Thymus (tissue), 11 donors: ENCODE results near the gene CARD6. TPM values are rescaled to one million over a fixed set of nuclear protein-coding genes. Genes with fewer than 3 reads are reported as not detected.
"Not testable (repeated sequence)": the region's sequence is repeated elsewhere in the genome, so short reads cannot be mapped to it uniquely, and the experiment has no call there.

ENCODE experiments used
- DNase-seq, 9 donors: peaks; one replicate each; pipeline ENCODE4 v3.0.0-alpha.2; 2013; ENCODE audit warnings: low spot score in 9 of 9, low read depth in 6 of 9, missing footprints in 1 of 9
- H3K27ac ChIP-seq, 2 donors: one replicate each; pipeline ENCODE4 v1.5.1; 2013; ENCODE audit warnings: control low read depth in 1 of 2, low read depth in 1 of 2, low read length in 1 of 2, mild to moderate bottlenecking in 1 of 2, moderate library complexity in 1 of 2
- H3K27me3 ChIP-seq, 2 donors: one replicate each; pipeline ENCODE4 v1.5.1; 2013; ENCODE audit warnings: low read length in 1 of 2; ENCODE audit not compliant: control insufficient read depth in 2 of 2, insufficient read depth in 1 of 2
- H3K36me3 ChIP-seq, 2 donors: one replicate each; pipeline ENCODE4 v1.5.1; 2013; ENCODE audit warnings: low read length in 1 of 2, mild to moderate bottlenecking in 1 of 2, moderate library complexity in 1 of 2; ENCODE audit not compliant: control insufficient read depth in 2 of 2, insufficient read depth in 2 of 2
- H3K4me1 ChIP-seq, 2 donors: one replicate each; pipeline ENCODE4 v1.5.1; 2013; ENCODE audit warnings: low read length in 2 of 2; ENCODE audit not compliant: control insufficient read depth in 2 of 2, insufficient read depth in 2 of 2
- H3K4me3 ChIP-seq, 2 donors: one replicate each; pipeline ENCODE4 v1.5.1; 2013; ENCODE audit warnings: low read length in 2 of 2, control low read depth in 1 of 2, mild to moderate bottlenecking in 1 of 2
- H3K9me3 ChIP-seq, 2 donors: one replicate each; pipeline ENCODE4 v1.5.1; 2013; ENCODE audit warnings: low read length in 1 of 2, mild to moderate bottlenecking in 1 of 2; ENCODE audit not compliant: control insufficient read depth in 2 of 2, insufficient read depth in 1 of 2
- WGBS: extraction: QIAGEN DNeasy Blood & Tissue Kit; methylation state at CpG from one replicate; pipeline ENCODE4 v1.1.7; 2013; 5-methylcytosine and 5-hydroxymethylcytosine counted together
- polyA plus RNA-seq: library from polyadenylated mRNA; stranded (reverse); fragments of 200-250 nt; gene quantifications from one replicate; pipeline ENCODE4 v1.2.3, GENCODE V29; 2013
- total RNA-seq: library from RNA; stranded (reverse); fragments of 120-200 nt; gene quantifications from one replicate; pipeline ENCODE4 v1.2.4, GENCODE V29; 2013
- donor health status: healthy.

CARD6 gene
- total and polyA plus RNA-seq, 2 donors, result 2.6 to 3.4 TPM

DNA sequence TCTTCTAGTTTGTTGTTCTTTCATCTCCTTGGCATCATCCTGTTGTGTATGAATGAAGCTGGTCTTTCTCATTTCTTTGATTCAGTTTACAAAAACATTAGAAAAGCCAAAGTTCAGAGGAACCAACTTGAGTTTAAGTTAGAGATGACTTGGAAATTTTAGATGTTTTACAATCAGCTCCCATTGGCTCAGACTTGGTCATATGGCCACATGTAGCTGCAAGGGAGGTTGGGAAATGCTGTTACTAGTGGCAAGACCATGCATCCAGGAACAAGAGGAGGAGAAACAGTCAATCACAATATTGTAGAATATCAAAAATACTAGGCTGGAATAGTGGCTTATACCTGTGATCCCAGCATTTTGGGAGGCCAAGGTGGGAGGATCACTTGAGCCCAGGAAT, 19.5 kb downstream of the CARD6 start:
- Histone ChIP-seq H3K36me3 (no peaks in the 10 kb centered on the region), H3K4me1 (no peaks in the 10 kb centered on the region), H3K4me3 (no peak overlapping the region), H3K27ac (no peak overlapping the region), H3K9me3 (no peaks in the 10 kb centered on the region), H3K27me3 (no peaks in the 10 kb centered on the region)
- DNase-seq, result no peak

DNA sequence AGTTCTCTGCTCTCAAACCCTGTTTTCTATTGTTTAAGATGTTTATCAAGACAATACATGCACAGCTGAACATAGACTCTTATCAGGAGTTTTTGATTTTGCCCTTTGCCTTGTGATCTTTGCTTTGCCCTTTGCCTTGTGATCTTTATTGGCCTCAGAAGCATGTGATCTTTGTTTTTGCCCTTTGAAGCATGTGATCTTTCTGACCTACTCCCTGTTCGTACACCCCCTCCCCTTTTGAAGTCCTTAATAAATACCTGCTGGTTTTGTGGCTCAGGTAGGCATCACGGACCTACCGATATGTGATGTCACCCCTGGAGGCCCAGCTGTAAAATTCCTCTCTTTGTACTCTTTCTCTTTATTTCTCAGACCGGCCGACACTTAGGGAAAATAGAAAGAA, 23.8 kb downstream of the CARD6 start:
- not testable (repeated sequence) for H3K4me1 ChIP-seq, H3K27ac ChIP-seq, H3K4me3 ChIP-seq, H3K9me3 ChIP-seq, H3K27me3 ChIP-seq, H3K36me3 ChIP-seq, DNase-seq
- 96% methylated on average over 5 of the region's 5 CpGs for WGBS

DNA sequence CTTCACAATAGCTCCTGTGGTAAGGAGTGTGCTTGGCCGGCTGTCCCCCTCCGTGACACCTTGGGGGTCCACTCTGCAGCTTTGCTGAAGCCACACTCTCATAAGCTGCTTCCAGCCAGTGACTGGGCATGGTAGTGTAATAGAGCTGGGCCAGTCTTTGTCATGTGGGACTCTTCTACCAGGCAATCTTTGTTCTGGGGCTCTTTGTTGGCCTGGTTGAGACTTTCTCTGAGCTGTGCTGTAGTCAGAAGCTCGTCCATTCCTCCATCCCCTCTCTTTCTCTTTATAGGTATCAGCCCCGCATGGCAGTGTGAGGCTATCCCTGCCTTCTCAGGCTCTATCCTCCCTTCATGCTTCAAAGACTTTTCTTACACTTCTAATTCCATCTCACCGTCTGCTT, 25.7 kb downstream of the CARD6 start:
- DNase-seq, result no peak
- Histone ChIP-seq H3K27ac (no peak overlapping the region), H3K4me3 (no peak overlapping the region), H3K36me3 (no peaks in the 10 kb centered on the region), H3K27me3 (no peaks in the 10 kb centered on the region), H3K4me1 (no peaks in the 10 kb centered on the region), H3K9me3 (no peaks in the 10 kb centered on the region)
- 91% methylated on average over 5 of the region's 5 CpGs for WGBS

DNA sequence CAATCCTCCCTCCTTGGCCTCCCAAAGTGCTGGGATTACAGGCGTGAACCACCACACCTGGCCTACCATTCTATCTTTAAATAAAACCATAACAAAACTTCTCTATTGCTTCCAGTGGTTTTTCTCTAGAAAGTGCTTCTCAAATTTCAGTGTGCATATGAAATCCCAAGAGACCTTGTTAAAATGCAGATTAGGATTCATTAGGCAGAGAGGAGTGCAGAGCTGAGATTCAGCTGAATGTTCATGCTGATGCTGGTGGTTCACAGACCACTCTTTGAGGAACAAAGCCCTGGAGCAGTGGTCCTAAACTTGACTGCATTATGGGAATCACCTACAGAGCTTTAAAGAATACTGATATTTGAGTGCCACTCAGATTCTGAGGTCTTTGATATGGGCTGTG, 28.2 kb downstream of the CARD6 start:
- DNase-seq, result no peak
- H3K4me1 ChIP-seq, result no peaks in the 10 kb centered on the region

DNA sequence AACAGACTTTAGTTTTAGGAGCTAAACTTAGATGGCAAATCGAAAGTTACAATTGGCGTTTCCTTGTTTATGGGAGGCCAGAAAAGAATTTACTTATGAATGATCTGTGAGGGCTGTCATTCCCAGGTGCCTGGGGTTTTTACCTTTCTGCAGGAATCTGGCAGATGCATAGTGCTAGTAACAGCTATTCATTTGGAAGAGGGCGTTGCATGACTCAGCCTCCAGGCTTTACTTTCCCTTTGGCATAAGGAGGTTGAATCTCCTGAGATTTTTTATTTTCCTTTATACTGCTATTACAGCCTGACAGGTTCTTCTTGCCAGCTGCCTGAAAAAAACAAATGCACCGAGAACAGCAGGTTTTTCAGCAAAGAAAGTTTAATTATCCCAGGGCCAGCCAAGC, 30.0 kb downstream of the CARD6 start:
- Histone ChIP-seq H3K4me3 (no peak overlapping the region), H3K27me3 (no peaks in the 10 kb centered on the region), H3K36me3 (no peaks in the 10 kb centered on the region), H3K4me1 (no peaks in the 10 kb centered on the region), H3K27ac (no peak overlapping the region), H3K9me3 (no peaks in the 10 kb centered on the region)
- no peak for DNase-seq
- 91% methylated on average over 4 of the region's 4 CpGs for WGBS

More for the DNA sequence above, 28.2 kb downstream of the CARD6 start:
- WGBS, result 90% methylated on average over 1 of the region's 1 CpG
- Histone ChIP-seq H3K27ac (no peak overlapping the region), H3K27me3 (no peaks in the 10 kb centered on the region), H3K36me3 (no peaks in the 10 kb centered on the region), H3K4me3 (no peak overlapping the region), H3K9me3 (no peaks in the 10 kb centered on the region)

DNA sequence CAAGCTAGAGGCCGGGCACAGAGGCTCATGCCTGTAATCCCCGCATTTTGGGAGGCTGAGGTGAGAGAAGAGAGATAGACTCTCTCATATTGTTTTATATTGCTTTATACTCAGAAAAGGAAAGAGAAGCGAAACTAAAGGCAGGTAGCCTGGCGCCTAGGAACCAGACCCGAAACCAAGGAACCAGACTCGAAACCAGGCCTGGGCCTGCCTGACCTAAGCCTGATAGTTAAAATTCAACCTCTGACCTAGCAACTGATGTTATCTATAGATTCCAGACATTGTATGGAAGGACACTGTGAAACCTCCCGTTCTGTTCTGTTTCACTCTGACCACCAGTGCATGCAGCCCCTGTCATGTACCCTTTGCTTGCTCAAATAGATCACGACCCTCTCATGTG, 31.1 kb downstream of the CARD6 start:
- not testable (repeated sequence) for H3K36me3 ChIP-seq, H3K4me1 ChIP-seq, H3K27ac ChIP-seq, H3K9me3 ChIP-seq, H3K27me3 ChIP-seq, DNase-seq, H3K4me3 ChIP-seq
- 96% methylated on average over 8 of the region's 8 CpGs for WGBS

DNA sequence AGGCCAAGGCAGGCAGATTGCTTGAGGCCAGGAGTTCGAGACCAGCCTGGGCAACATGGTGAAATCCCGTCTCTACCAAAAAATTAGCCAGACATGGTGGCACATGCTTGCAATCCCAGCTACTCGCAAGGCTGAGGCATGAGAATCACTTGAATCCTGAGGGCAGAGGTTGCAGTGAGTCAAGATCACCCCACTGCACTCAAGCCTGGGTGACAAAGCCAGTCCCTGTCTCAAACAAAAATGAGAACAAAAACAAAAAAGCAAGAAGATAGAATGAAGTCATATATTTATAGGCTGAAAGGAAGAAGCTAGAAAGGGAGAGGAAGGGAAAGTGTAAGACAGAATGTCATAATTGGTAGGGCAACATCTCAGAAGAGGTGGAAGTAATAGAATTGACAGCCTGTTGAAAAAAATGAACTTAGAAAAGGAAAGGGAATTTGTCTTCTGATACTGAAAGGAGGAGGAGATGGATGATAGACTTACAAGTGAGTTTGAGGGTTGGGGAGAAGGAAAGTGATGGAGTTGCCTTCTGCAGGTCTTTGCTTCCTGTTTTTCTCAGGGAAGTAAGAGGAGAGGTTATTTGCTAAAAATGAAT, 32.2 kb downstream of the CARD6 start:
- no peaks in the 10 kb centered on the region for H3K4me1 ChIP-seq
- H3K9me3 ChIP-seq, result no peaks in the 10 kb centered on the region
- 98% methylated on average over 3 of the region's 3 CpGs for WGBS
- no peak for DNase-seq
- no peaks in the 10 kb centered on the region for H3K36me3 ChIP-seq
- no peak overlapping the region for H3K27ac ChIP-seq
- no peak overlapping the region for H3K4me3 ChIP-seq
- no peaks in the 10 kb centered on the region for H3K27me3 ChIP-seq

DNA sequence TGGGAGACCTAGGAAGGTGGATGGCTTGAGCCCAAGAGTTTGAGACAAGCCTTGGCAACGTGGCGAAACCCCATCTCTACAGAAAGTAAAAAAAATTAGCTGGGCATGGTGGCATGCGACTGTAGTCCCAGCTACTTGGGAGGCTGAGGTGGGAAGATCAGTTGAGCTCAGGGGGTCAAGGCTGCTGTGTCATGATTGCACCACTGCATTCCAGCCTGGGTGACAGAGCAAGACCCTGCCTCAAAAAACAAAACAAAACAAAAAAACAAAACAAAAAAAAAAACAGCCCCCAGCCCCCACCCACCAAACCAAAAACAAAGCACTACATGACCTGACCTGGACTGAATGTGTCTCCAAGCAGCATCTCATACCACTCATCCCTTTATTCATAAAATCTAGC, 34.8 kb downstream of the CARD6 start:
- WGBS, result 87% methylated on average over 3 of the region's 3 CpGs
- no peaks in the 10 kb centered on the region for H3K4me1 ChIP-seq
- no peaks in the 10 kb centered on the region for H3K9me3 ChIP-seq
- H3K27ac ChIP-seq, result no peak overlapping the region
- no peak overlapping the region for H3K4me3 ChIP-seq
- H3K27me3 ChIP-seq, result no peaks in the 10 kb centered on the region
- H3K36me3 ChIP-seq, result no peaks in the 10 kb centered on the region
- DNase-seq, result no peak

DNA sequence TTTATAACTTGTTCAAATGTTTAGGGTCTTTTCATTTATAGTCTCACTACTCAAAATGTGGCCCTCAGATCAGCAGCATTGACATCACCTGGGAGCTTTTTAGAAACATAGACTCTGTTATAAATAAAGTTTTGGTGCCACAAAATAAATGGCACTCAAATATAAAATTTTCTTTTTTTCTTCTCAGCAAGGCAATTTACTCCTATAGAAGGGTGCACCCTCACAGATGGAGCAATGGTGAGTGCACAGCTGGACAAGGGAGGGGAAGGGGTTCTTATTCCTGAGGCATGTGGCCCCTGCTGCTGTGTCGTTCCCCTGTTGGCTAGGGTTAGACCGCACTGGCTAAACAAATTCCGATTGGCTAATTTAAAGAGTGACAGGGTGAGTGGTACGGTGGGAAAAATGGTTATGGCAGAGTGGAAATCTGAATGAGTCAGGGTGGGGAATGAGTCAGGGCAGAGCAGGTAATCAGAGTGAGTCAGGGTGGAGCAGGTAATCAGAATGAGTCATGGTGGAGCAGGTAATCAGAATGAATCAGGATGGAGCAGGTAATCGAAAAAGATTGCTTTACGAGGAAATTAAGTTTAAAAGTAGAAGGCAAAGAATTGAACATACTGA, 36.3 kb downstream of the CARD6 start:
- Histone ChIP-seq H3K9me3 (peaks cover 0 to 3% of the 10 kb centered on the region in 2 donors), H3K4me1 (no peaks in the 10 kb centered on the region), H3K27ac (no peak overlapping the region), H3K4me3 (no peak overlapping the region), H3K27me3 (no peaks in the 10 kb centered on the region), H3K36me3 (no peaks in the 10 kb centered on the region)
- DNase-seq, result no peak
- WGBS, result 97% methylated on average over 6 of the region's 6 CpGs
